Activated naive CD4-positive, alpha-beta T cell treated with anti-CD3 and anti-CD28 coated beads, Interleukin-2, amount 10 ng/mL, durations not matched to agents 7 days and 5 days (primary cell): Measurements from ENCODE around the gene C11orf54.

ENCODE experiments used
- CTCF ChIA-PET: fragments of 350-600 bp; sonication (Branson Sonifier 250); formaldehyde crosslinking; loops from one replicate; lab custom pipeline; 2021; ENCODE audit warnings: antibody characterized with exemption; lab: Charles Lee
- DNase-seq: peaks from one replicate; pipeline ENCODE4 v3.0.0-alpha.2; 2020
- H3K27ac Mint-ChIP-seq: one replicate; pipeline ENCODE4 v1.8.0; 2021; ENCODE audit warnings: mild to moderate bottlenecking, moderate library complexity, mixed read lengths
- H3K27me3 Mint-ChIP-seq: one replicate; pipeline ENCODE4 v1.8.0; 2021; ENCODE audit warnings: mild to moderate bottlenecking, mixed read lengths
- H3K36me3 Mint-ChIP-seq: one replicate; pipeline ENCODE4 v1.8.0; 2021; ENCODE audit warnings: mixed read lengths
- H3K4me1 Mint-ChIP-seq: one replicate; pipeline ENCODE4 v1.8.0; 2021; ENCODE audit warnings: mixed read lengths
- H3K4me3 Mint-ChIP-seq: one replicate; pipeline ENCODE4 v1.8.0; 2021; ENCODE audit warnings: mild to moderate bottlenecking, moderate library complexity, mixed read lengths
- H3K9me3 Mint-ChIP-seq: one replicate; pipeline ENCODE4 v1.8.0; 2021; ENCODE audit warnings: mixed read lengths

C11orf54 gene

GRCh38 chr11:93741094-93741881 lies at the start of gene C11orf54, which contains the start of gene TAF1D:
Gene C11orf54 (plus strand): TSS chr11:93741672. CDS start chr11:93747394, 5,722 bp downstream.
Gene TAF1D (minus strand): TSS chr11:93741495. CDS start chr11:93739304, 2,191 bp downstream.
- Mint-ChIP-seq H3K9me3 (no peaks in the 10 kb centered on the region), H3K4me1 (peaks cover 62% of the 10 kb centered on the region), H3K4me3 (peak within 1 kb of the TSS; percentile 99), H3K27ac (peak within 1 kb of the TSS; percentile 99), H3K36me3 (peaks cover 56% of the 10 kb centered on the region), H3K27me3 (peaks cover 4% of the 10 kb centered on the region)
- CTCF ChIA-PET: interaction anchor here (0.8 to 3.4 kb wide), 3 partner anchors 9 to 74 kb away, joined by 3 to 21 read pairs (median 3); partner anchors contain the start of gene MED17
- DNase-seq: peak; percentile 98

GRCh38 chr11:93694109-93694508 lies 47.4 kb upstream of the C11orf54 start:
- no peaks in the 10 kb centered on the region for H3K9me3 Mint-ChIP-seq
- no peak overlapping the region for H3K4me3 Mint-ChIP-seq
- CTCF ChIA-PET: no interaction called here
- DNase-seq: no peak
- peaks cover 53% of the 10 kb centered on the region for H3K36me3 Mint-ChIP-seq
- no peak overlapping the region for H3K27ac Mint-ChIP-seq
- no peaks in the 10 kb centered on the region for H3K27me3 Mint-ChIP-seq
- H3K4me1 Mint-ChIP-seq: peaks cover 3% of the 10 kb centered on the region

GRCh38 chr11:93694557-93694956 lies 46.9 kb upstream of the C11orf54 start:
- Mint-ChIP-seq H3K36me3 (peaks cover 53% of the 10 kb centered on the region), H3K9me3 (no peaks in the 10 kb centered on the region), H3K27ac (no peak overlapping the region), H3K4me1 (no peaks in the 10 kb centered on the region), H3K27me3 (no peaks in the 10 kb centered on the region), H3K4me3 (no peak overlapping the region)
- no peak for DNase-seq
- CTCF ChIA-PET: no interaction called here

- no peaks in the 10 kb centered on the region for H3K9me3 Mint-ChIP-seq
- no peak for DNase-seq
- H3K27me3 Mint-ChIP-seq: no peaks in the 10 kb centered on the region
- H3K4me3 Mint-ChIP-seq: no peak overlapping the region
- H3K4me1 Mint-ChIP-seq: no peaks in the 10 kb centered on the region
- H3K36me3 Mint-ChIP-seq: peaks cover 59% of the 10 kb centered on the region
- no peak overlapping the region for H3K27ac Mint-ChIP-seq
- CTCF ChIA-PET: no interaction called here
These were observed 43.9 kb upstream of the C11orf54 start for GRCh38 chr11:93697611-93698010.

- no peak overlapping the region for H3K27ac Mint-ChIP-seq
- H3K4me3 Mint-ChIP-seq: no peak overlapping the region
- no peaks in the 10 kb centered on the region for H3K27me3 Mint-ChIP-seq
- no peaks in the 10 kb centered on the region for H3K4me1 Mint-ChIP-seq
- peaks cover 72% of the 10 kb centered on the region for H3K36me3 Mint-ChIP-seq
- no peaks in the 10 kb centered on the region for H3K9me3 Mint-ChIP-seq
- no peak for DNase-seq
- CTCF ChIA-PET: no interaction called here
These were observed 40.6 kb upstream of the C11orf54 start for GRCh38 chr11:93700830-93701229.

GRCh38 chr11:93704237-93704636 lies 37.2 kb upstream of the C11orf54 start:
- Mint-ChIP-seq H3K27ac (no peak overlapping the region), H3K36me3 (peaks cover 70% of the 10 kb centered on the region), H3K9me3 (peaks cover 6% of the 10 kb centered on the region), H3K4me1 (no peaks in the 10 kb centered on the region), H3K4me3 (no peak overlapping the region), H3K27me3 (no peaks in the 10 kb centered on the region)
- CTCF ChIA-PET: no interaction called here
- DNase-seq: peak; percentile 26

GRCh38 chr11:93710239-93710638 lies 31.2 kb upstream of the C11orf54 start:
- no peaks in the 10 kb centered on the region for H3K4me1 Mint-ChIP-seq
- no peaks in the 10 kb centered on the region for H3K27me3 Mint-ChIP-seq
- peaks cover 25% of the 10 kb centered on the region for H3K9me3 Mint-ChIP-seq
- H3K4me3 Mint-ChIP-seq: no peak overlapping the region
- peaks cover 87% of the 10 kb centered on the region for H3K36me3 Mint-ChIP-seq
- DNase-seq: no peak
- CTCF ChIA-PET: no interaction called here
- no peak overlapping the region for H3K27ac Mint-ChIP-seq

GRCh38 chr11:93712678-93713077 lies 28.8 kb upstream of the C11orf54 start:
- Mint-ChIP-seq H3K27me3 (no peaks in the 10 kb centered on the region), H3K4me3 (no peak overlapping the region), H3K27ac (peak overlapping the region; percentile 33), H3K9me3 (peaks cover 25% of the 10 kb centered on the region), H3K4me1 (peaks cover 7% of the 10 kb centered on the region), H3K36me3 (peaks cover 88% of the 10 kb centered on the region)
- CTCF ChIA-PET: no interaction called here
- no peak for DNase-seq

- Mint-ChIP-seq H3K9me3 (peaks cover 4% of the 10 kb centered on the region), H3K36me3 (peaks cover 71% of the 10 kb centered on the region), H3K27me3 (no peaks in the 10 kb centered on the region), H3K4me1 (peaks cover 23% of the 10 kb centered on the region), H3K4me3 (no peak overlapping the region), H3K27ac (peak overlapping the region; percentile 45)
- no peak for DNase-seq
- CTCF ChIA-PET: no interaction called here
These were observed 25.6 kb upstream of the C11orf54 start for GRCh38 chr11:93715797-93716396.

- Mint-ChIP-seq H3K4me1 (peaks cover 26% of the 10 kb centered on the region), H3K27me3 (no peaks in the 10 kb centered on the region), H3K36me3 (peaks cover 73% of the 10 kb centered on the region), H3K27ac (peak overlapping the region; percentile 38), H3K9me3 (no peaks in the 10 kb centered on the region), H3K4me3 (no peak overlapping the region)
- DNase-seq: no peak
- CTCF ChIA-PET: interaction anchor here (0.8 kb wide), 1 partner anchor 788 kb away, joined by 3 read pairs; no protein-coding TSS in a partner anchor
These were observed 24.0 kb upstream of the C11orf54 start for GRCh38 chr11:93717501-93717900.

GRCh38 chr11:93718057-93718563 lies 23.4 kb upstream of the C11orf54 start:
- CTCF ChIA-PET: no interaction called here
- Mint-ChIP-seq H3K4me3 (no peak overlapping the region), H3K27me3 (no peaks in the 10 kb centered on the region), H3K27ac (peak overlapping the region; percentile 38), H3K36me3 (peaks cover 68% of the 10 kb centered on the region), H3K9me3 (no peaks in the 10 kb centered on the region), H3K4me1 (peaks cover 26% of the 10 kb centered on the region)
- no peak for DNase-seq

- peaks cover 62% of the 10 kb centered on the region for H3K36me3 Mint-ChIP-seq
- peaks cover 26% of the 10 kb centered on the region for H3K4me1 Mint-ChIP-seq
- no peaks in the 10 kb centered on the region for H3K9me3 Mint-ChIP-seq
- H3K27ac Mint-ChIP-seq: no peak overlapping the region
- CTCF ChIA-PET: no interaction called here
- DNase-seq: no peak
- H3K4me3 Mint-ChIP-seq: no peak overlapping the region
- no peaks in the 10 kb centered on the region for H3K27me3 Mint-ChIP-seq
These were observed 22.2 kb upstream of the C11orf54 start for GRCh38 chr11:93719310-93719709.

- Mint-ChIP-seq H3K27ac (no peak overlapping the region), H3K27me3 (no peaks in the 10 kb centered on the region), H3K4me1 (peaks cover 26% of the 10 kb centered on the region), H3K9me3 (no peaks in the 10 kb centered on the region), H3K4me3 (no peak overlapping the region), H3K36me3 (peaks cover 55% of the 10 kb centered on the region)
- no peak for DNase-seq
- CTCF ChIA-PET: no interaction called here
These were observed 20.9 kb upstream of the C11orf54 start for GRCh38 chr11:93720522-93720921.

GRCh38 chr11:93724089-93724488 lies 17.4 kb upstream of the C11orf54 start:
- CTCF ChIA-PET: no interaction called here
- H3K27ac Mint-ChIP-seq: no peak overlapping the region
- peaks cover 50% of the 10 kb centered on the region for H3K36me3 Mint-ChIP-seq
- no peak overlapping the region for H3K4me3 Mint-ChIP-seq
- no peaks in the 10 kb centered on the region for H3K27me3 Mint-ChIP-seq
- H3K4me1 Mint-ChIP-seq: peaks cover 10% of the 10 kb centered on the region
- no peaks in the 10 kb centered on the region for H3K9me3 Mint-ChIP-seq
- no peak for DNase-seq
